Measurements from ENCODE around the gene ZNRD2. TPM values are rescaled to one million over a fixed set of nuclear protein-coding genes. Genes with fewer than 3 reads are reported as not detected.

ZNRD2 gene
- polyA plus RNA-seq, 3 donors: 55.5 to 72.1 (median 62.8) TPM

DNA sequence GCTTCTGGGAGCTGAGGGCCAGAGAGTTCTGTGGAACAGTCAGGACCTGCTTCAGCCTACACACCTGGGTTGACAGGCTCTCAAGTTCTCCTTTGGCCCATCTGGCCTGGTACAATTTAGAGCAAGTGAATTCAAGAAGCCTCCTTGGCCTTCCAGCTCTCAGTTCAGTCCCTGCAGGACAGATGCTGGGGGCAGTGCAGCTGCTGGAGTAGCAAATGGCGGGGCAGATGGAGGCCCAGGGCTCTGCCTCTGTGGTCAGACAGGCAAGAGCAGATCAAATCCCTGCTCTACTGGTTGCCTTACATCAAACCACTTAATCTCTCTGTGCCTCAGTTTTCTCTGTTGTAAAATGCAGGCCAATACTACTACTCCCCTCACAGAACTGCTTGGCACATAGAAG, 34.0 kb downstream of the ZNRD2 start:
- no peak for DNase-seq

DNA sequence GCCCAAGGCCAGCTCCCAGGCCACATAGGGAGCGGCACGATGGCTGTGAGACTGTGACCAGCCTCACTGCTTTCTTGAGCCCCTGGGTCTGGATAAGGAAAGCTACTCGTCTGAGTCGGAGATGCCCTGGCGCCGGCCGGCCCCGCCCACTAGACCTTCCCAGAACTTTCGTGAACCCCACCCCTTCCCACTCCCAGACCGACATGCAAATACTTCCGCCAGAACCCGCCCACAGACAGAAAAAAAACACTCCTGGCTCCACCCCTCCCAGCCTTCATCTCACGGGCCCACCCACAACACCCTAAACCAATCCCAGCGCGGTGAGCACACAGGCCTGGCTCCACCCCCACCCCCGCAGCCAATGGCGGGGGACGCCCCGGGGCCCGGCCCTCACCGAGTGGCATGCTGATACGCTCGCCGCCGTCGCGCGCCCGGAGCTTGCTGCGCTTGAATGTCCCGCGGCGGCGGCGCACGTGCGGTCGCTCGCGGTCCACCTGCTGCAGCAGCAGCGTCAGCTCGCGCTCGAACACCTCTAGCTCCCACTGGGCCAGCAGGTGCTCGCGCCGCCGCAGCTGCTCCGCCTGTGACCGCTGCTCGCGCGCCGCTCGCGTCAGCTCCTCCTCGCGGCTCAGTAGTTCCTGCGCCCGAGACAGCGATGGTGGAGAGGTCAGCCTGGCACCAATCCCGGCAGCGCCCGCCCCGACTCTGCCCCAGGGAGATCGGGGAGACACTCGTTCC, 36.8 kb downstream of the ZNRD2 start:
- peak; percentile 97 for DNase-seq

DNA sequence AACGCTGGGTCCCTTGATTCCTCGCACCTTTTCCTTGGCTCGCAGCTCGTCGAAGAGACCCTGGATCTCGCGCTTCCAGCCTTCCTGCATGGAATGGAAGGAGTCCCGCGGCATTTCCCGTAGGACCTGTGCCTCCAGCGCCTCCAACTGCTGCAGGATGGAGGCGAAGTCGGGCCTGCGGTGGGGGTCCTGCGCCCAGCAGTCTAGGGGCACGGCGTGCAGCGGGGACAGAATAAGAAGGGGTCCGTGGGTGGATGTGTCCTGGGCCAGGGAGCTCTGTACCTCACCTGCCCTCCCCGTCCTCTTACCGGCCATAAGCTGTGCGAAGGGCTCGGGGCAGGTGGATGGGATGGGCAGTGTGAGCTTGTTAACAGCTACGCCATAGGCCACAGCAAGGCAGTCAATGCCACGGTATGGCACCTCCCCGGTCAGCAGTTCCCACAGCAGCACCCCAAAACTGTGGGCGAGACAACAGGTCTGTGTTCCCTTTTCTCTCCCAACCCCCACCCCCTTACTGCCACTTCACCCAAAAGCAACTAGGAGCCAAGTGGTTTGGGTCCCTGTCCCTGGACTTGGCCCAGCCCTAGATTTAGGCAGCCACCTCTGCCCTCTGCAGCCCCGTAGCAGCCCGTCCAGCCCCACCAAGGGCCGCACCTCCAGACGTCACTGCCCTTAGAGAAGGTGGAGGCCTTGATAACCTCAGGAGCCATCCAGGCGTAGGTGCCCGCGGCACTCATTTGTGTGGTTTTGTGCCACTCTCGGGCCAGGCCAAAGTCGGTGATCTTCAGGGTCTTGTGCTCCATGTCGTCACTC, 37.5 kb downstream of the ZNRD2 start:
- no peak for DNase-seq

DNA sequence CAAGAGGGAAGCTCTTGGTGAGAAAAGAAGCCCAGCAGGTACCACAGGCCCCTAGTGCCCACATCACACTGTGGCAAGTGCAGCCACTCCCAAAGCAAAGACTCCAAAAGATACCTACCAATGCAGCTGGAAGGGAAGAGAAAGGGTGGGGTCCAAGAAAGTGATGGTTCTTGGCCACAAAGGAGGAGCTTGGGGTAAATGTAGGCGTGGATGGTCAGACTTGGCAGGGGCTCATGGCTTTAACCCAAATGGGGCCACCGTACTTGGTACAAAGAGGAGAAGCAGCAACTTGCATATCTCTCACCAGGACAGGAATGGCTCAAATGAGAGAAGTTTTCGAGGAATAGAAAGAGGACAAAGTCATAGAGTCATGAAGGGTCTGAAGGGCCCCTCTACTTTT, 39.0 kb downstream of the ZNRD2 start:
- DNase-seq: no peak

DNA sequence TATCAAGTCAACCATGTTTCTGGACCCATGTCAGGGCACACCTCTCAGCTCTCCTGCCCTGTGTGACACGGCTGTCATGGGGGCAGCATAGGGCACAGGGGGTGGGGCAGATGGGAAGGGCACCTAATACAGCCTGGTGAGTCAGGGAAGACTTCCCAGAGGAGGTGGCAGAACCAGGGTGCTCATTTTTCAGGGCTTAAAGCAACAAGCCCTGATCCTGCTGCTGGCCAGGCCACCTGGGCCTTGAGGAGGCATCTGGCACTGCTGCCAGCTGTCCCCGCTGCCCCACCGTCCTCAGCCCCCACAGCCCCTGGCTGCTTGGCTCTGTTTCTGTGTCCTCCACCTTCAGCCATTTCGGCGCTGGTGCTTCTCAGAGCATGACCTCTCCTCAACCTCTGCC, 39.4 kb downstream of the ZNRD2 start:
- DNase-seq: no peak

DNA sequence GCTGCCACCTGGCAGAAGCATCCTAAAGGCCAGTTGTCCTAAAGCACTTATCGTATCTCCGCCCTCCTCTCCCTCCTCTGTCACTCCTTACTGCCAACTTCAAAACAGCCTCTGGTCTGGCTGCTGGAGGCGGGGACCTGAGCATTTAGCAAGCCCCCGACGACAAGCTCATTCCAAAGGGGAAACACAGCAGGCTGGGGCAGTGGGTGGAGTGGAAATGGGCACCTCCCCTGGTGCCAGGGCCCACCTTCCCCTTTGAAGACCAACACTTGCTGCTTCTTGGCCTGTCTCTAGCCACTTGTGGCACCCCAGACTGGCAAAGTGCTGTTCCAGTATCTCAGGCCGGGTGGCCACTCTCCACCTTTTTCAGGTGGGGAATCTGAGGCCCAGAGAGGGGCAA, 40.1 kb downstream of the ZNRD2 start:
- no peak for DNase-seq

DNA sequence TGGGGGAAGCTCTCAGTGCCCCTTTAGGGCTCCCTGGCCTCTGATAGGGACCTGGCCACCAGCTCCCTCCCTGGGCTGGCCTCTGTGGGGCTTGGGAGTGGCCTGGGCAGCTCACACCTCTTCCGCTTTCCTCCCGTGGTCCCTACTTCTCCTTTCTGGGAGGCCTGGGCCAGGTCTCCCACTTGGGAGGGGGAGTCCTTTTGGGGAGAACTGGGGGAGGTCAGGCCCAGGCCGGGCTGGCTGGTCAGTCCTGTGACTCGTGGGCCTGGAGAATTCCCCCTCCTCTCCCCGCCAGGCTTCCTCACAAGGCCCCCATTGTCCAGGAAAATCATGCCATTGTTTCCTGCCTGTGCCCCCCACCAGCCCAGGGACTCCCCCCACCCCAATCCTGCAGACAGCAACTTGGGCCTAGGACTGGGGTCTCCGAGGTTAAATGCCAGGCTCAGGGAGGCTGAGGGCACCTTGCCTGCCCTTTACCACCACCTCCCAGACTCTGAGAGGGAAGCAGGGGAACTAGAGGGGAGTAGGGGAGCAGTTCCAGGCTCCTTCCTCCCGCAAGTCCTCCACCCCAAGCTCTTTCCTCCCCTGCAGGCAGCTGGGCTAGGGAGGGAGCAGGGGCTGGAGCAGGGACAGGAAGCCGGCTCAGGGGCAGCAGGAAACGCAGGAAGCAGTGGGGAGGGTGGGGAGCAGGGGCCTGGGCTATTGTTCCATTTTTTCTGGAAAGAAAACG, 40.9 kb downstream of the ZNRD2 start:
- DNase-seq: no peak

DNA sequence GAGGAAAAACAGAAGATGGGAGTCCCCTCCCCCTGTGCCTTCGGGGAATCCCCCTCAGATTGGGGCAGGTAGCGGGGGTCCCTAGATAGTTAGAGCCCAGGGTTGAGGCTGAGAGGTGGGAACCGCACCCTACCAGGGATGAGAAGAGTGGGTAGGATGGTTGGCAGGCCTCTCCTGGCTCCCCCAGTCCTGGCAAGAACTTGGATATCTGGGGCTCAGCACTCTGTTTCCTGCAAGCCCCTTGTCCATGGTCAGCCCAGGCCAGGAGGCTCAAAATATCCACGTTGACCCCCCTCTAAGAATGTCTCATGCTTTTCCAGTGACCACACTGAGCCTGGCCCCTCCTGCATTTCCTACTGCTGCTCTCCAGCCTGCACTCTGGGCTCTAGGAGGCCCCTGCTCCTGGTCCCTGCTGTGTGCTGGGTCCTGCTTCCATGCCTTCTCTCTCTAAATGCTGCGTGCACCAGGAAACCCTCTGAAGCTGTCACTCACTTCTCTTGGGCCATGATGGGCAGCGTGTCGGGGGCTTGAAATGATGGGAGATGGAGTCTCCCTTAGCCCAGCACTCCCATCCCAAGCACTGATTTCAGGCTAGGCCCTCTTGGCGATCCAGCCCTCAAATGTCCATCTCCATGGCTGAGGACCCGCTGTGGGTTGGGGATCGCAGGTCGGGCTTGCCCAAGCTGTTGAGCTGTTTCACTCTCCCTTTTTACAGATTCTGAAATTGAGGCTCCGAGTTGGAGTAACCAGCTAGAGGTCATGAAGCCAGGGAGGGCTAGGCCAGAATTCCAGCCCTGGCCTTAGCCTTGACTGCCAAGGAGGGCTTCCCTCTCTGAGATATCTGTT, 41.7 kb downstream of the ZNRD2 start:
- no peak for DNase-seq

DNA sequence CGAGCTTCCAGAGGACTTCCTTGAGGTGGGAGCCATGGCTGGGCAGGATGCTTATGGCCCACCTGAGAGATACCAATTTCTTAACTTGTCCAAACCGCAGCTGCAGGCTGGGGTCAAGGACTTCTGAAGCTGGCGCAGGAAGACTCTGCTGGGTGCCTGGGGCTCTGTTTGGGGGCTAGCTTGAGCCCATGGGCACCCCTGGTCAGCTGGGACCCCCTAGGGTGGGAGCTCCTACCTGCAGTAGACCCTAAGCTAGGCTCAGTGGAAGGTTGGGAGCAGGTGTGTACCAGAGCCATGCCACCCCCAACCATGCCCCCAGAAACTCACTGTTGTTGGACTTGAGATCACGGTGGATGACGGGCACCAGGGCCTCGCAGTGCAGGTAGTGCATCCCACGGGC, 42.4 kb downstream of the ZNRD2 start:
- DNase-seq: no peak

DNA sequence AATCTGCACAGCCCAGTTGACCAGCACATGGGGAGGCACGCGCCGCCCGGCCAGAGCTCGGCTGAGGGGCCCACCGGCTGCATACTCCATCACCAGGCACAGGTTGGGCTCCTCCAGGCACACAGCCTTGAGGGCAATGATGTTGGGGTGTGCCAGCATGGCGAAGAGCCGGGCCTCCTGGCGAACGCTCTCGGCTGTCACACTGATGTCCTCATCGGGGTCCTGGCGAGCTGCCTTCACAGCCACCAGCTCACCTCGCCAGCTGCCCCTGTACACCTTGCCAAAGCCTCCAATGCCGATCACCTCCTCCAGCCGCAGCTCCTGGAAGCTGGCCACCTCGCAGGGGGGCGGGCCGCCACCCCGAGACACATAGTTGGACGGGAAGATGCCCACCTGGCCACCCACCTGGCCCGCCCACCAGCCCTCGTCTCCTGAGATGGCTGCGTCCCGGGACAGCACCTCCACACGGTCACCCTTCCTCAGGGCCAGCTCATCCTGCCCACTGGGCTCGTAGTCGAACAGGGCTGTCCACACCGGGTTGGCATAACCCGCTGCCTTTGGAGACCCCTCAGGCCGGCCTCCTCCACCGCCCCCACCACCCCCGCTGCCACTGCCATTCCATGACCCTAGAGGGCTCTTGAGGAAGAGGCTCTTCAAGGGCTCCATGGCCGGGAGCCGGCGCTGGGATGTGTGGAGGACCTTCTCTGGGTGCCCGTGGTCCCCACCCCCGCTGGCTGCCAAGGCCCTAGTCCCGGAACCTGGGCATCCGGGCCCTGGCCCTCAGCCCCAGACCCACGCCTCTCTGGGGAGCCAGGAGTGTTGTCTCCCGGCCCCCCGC, 43.0 kb downstream of the ZNRD2 start:
- DNase-seq: no peak

DNA sequence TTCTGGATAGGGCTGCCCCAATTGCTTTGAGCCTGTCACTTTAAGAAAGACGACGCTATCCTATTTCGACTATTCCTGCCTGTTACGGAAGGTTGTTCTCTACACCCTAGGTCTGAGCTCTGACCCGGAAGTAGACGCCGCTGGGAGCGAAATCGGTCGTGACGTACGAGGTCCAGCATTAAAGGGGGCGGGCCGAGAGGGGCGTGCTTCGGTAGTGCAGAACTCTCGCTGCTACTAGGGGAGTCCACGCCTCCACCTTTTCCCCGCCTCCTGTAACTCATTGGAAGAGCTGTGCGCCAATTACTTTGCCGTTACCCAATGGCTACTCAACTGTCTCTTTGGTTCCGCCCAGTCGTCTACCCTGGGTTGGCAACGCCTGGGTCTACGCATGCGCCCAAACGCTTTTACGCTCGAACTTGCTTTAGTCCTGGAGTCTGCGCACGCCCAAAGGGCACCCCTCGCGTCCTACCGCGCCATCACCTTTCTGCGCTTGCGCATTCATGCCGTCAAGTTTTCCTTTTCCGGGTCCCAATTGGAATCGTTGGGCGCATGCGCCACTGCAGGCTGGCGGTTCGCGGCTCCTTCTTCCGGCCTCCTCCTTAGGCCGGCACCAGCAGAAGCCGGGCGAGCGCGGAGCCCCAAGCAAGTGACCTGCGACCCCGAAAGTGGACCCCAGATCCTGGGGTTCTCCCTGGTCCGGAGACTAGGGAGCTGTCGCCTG, 45.1 kb downstream of the ZNRD2 start, which contains the start of gene PCNX3:
Gene PCNX3 (plus strand): TSS at position 548 of the 721 bp plus-strand sequence. CDS start 536 bp downstream, outside the sequence.
- peak; percentile 100 for DNase-seq

DNA sequence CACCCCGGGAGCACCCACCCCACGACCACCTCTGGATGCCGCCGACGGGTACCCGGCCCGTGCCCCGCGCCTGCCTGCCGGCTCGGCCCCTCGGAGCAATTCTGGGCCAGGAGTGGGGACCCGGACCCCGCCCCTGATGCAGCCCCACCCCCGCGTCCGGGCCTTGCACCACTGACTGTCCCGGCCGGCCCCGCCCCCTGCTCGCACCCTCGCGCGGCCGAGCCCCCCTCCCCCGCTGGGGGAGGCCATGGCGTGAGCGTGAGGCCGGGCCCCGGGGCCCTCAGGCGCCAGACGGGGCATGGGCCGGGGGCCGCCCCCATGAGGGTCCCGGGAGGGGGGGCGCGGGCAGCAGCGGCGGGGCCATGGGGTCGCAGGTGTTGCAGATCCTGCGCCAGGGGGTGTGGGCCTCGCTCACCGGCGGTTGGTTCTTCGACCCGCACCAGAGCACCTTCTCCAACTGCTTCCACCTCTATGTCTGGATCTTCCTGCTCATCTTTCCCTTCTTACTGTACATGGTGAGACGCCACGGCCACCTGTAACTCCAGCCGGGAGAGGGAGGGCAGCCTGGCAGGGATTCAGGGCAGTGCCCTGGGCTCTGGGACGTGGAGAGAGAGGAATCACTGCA, 45.8 kb downstream of the ZNRD2 start:
- DNase-seq: no peak

DNA sequence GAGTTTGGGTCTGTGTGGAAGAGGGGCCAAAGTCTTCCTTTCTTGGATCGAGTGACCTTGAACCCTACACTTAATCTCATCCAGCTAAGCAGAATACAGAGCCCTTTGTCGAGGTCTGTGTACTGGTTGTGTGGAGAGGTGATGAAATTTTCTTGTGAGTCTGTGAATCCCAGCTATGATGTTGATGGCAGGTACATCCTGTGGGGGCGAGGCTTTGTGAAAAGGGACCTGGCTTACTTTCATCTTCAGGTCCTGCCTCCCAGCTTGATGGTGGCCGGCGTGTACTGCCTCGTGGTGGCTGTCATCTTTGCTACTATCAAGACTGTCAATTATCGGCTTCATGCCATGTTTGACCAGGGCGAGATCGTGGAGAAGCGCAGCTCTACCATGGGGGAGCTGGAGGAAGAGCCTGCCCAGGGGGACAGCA, 46.3 kb downstream of the ZNRD2 start:
- no peak for DNase-seq

DNA sequence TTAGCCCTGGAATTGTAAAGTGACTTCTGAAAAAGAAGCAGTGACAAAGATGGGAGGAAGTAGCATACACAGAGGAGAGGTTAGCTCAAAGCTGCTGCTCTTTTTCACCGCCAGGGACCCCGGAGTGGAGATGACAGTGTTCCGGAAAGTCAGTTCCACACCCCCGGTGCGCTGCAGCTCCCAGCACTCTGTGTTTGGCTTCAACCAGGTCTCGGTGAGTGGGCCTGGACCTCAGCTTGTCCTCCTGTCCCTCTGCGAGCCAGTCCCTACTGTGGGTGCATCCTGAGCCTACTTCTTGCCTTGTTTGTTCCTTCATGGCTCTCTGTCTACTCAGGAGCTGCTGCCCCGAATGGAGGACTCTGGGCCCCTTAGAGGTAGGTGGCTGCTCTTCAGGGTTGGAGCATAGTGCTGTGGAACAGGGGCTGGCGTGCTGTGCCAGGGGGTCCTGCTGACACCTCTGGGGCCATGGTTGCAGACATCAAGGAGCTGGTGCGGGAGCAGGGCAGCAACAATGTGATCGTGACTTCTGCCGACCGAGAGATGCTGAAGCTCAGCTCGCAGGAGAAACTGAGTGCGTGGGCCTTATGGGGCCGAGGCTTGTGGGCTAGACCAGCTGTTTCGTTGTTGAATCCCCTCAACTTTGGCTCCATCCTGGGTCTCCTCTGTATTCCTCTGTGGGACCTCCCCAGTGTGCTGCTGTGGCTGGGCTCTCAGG, 47.0 kb downstream of the ZNRD2 start:
- DNase-seq: no peak

DNA sequence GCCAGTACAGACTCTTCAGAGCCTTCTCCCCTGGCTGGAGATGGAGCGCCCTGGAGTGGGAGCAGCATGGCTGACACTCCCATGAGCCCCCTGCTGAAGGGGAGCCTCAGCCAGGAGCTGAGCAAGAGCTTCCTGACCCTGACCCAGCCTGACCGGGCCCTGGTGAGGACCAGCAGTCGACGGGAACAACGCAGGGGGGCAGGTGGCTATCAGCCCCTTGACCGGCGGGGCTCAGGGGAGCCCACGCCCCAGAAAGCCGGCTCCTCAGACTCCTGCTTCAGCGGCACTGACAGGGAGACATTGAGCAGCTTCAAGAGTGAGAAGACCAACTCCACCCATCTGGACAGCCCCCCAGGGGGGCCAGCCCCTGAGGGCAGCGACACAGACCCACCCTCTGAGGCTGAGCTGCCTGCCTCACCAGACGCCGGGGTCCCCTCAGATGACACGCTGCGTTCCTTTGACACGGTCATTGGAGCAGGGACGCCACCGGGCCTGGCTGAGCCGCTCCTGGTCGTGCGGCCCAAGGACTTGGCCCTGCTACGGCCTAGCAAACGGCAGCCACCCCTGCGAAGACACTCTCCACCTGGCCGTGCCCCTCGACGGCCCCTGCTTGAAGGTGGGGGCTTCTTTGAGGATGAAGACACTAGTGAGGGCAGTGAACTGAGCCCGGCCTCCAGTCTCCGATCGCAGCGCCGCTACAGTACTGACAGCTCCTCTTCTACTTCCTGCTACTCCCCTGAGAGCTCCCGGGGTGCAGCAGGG, 47.9 kb downstream of the ZNRD2 start:
- no peak for DNase-seq

DNA sequence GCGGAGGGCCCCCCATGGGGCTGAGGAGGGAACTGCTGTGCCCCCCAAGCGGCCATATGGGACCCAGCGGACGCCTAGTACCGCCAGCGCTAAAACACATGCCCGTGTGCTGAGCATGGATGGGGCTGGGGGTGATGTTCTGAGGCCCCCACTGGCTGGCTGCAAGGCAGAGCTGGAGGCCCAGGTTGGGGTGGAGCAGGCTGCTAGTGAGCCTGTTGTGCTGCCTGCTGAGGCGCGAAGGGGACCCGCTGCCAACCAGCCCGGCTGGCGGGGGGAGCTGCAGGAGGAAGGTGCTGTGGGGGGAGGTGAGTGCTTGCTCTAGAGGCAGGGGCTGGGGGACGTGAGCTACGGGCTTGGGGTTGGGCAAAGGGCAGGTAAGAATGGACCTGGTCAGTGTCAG, 48.5 kb downstream of the ZNRD2 start:
- no peak for DNase-seq

DNA sequence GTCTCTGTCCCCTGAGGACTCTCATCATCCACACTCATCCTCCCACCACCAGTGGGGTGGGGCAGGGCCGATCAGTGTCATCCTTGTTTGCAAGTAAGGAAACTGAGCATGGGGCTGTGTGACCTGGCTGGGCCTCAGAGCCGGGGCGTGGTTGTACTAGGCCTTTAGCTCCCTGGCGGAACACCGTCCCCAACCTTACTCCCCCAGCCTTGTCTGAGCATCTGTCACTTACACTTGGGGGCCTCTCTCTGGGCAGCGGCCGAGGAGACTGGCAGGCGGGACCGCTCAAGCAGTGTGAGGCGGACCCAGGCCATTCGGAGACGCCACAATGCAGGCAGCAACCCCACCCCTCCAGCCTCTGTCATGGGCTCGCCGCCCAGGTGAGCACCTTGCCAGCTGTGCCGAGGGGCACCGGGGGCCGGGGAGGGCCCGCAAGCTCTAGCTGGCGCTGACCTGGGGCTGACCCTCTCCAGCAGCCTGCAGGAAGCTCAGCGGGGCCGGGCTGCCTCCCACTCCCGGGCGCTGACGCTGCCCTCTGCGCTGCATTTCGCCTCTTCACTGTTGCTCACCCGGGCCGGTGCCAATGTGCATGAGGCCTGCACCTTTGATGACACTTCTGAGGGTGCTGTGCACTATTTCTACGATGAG, 49.1 kb downstream of the ZNRD2 start:
- no peak for DNase-seq

Data from renal pelvis (tissue), 4 donors.